ENCODE data around the gene PMF1. TPM values are rescaled to one million over a fixed set of nuclear protein-coding genes. Genes with fewer than 3 reads are reported as not detected.

The PMF1 gene
- total and polyA plus RNA-seq, 2 of the 13 experiments (the other 11 are each of a cell fraction or from before 2014, with no cell fraction given) = 72.5 to 89.0 TPM

DNA sequence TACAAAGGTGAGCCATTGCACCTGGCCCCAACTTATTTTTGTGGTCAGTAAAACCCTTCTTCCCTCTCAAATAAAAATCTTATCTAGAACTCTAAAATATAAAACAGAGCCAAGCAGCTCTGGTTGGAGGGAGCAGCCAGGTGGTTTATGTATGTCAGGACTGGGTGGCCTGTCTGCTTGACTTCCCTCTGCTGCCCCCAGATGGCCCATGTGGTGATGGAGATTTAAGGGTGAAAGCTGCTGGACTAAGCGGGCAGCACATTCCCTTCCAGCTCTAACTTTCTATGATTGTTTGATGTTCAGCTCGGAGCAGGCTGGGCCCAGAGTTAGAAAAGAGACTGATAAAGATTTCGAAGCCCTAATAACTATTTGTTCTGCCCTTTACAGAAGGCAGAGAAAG, 47.0 kb downstream of the PMF1 start (continued):
- TF ChIP-seq, protein P1, sequence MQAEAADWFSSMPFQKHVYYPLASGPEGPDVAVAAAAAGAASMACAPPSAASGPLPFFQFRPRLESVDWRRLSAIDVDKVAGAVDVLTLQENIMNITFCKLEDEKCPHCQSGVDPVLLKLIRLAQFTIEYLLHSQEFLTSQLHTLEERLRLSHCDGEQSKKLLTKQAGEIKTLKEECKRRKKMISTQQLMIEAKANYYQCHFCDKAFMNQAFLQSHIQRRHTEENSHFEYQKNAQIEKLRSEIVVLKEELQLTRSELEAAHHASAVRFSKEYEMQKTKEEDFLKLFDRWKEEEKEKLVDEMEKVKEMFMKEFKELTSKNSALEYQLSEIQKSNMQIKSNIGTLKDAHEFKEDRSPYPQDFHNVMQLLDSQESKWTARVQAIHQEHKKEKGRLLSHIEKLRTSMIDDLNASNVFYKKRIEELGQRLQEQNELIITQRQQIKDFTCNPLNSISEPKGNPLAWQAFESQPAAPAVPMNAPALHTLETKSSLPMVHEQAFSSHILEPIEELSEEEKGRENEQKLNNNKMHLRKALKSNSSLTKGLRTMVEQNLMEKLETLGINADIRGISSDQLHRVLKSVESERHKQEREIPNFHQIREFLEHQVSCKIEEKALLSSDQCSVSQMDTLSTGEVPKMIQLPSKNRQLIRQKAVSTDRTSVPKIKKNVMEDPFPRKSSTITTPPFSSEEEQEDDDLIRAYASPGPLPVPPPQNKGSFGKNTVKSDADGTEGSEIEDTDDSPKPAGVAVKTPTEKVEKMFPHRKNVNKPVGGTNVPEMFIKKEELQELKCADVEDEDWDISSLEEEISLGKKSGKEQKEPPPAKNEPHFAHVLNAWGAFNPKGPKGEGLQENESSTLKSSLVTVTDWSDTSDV (CRISPR knock-in tag; IDR thresholded peaks at IDR 0.05) = no peak
- no peak for TF ChIP-seq MEIS2 (CRISPR knock-in tag; IDR thresholded peaks at IDR 0.05)

DNA sequence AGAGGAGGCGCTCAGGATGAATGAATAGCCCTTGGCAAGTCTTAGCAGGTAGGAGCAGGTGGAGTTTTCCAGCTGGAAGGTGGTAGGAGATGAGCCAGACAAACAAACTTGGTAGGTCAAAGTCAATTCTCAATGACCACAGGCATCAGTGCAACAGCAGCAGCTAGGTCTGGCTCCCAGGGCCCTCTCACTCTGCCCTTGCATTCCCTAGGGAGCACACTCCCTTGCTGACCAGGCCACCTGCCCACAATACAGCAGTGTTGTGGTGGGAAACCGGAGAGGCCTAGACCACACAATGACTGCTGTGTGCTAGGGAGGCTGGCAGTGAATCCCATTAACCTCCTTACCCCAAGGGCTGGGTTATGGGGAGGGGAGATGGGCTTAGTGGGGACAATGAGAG, 48.1 kb downstream of the PMF1 start:
- FAIRE-seq = no peak
- DNase-seq (ENCODE audit: low spot score) = no peak
- in situ Hi-C loops (cut with HindIII; ENCODE audit: extremely low pct_ligation_motif_present, low pct_unique_long_range_greater_than_20kb) = no loop called here
- CTCF ChIA-PET (ENCODE audit: low intra/inter-chr PET ratio, low total read pairs) = no interaction called here
- H3K9me3 ChIP-seq (ENCODE audit: low read length) = no peaks in the 10 kb centered on the region
- no peaks in the 10 kb centered on the region; a peak in 1 of 5 replicates for H3K27me3 ChIP-seq (ENCODE audit: control insufficient read depth in 1 of 2, insufficient read depth in 2 of 2, low read length in 2 of 2)
- no peaks in the 10 kb centered on the region for H3K79me2 ChIP-seq (ENCODE audit: insufficient read depth, low read length)
- 96% methylated on average over 2 of the region's 2 CpGs for WGBS (ENCODE audit: low lambda C conversion rate)
- H3K4me1 ChIP-seq (ENCODE audit: insufficient read depth, low read length) = no peaks in the 10 kb centered on the region; the same call in 1 of the 2 replicates
- H3K4me2 ChIP-seq (ENCODE audit: low read depth, low read length) = no peak overlapping the region
- H4K20me1 ChIP-seq (ENCODE audit: insufficient read depth, low read length) = no peaks in the 10 kb centered on the region
- no peak overlapping the region for H3K27ac ChIP-seq (ENCODE audit: extremely low read length, insufficient read depth, low read length)
- peaks cover 37 to 86% of the 10 kb centered on the region in 2 experiments for H3K36me3 ChIP-seq (replicated peaks in 1 of 2; ENCODE audit: control insufficient read depth in 1 of 2, insufficient read depth in 2 of 2, low read length in 2 of 2)
- no TSS peak for BruUV-seq (replicated peaks)
- no peak overlapping the region for H3K4me3 ChIP-seq (replicated peaks in 1 of 3; ENCODE audit: insufficient read depth in 1 of 3, low read depth in 2 of 3, low read length in 3 of 3)
- ATAC-seq = no peak
- intact Hi-C loops (cut with micrococcal nuclease; ENCODE audit: unreplicated experiment) = no loop called here
- no peak overlapping the region for H2AFZ ChIP-seq (ENCODE audit: low read length)
- POLR2A ChIA-PET = no interaction called here
- no peak overlapping the region for H3K9ac ChIP-seq (ENCODE audit: insufficient read depth, low read depth, low read length)
- TF ChIP-seq, protein P2, sequence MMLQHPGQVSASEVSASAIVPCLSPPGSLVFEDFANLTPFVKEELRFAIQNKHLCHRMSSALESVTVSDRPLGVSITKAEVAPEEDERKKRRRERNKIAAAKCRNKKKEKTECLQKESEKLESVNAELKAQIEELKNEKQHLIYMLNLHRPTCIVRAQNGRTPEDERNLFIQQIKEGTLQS (CRISPR knock-in tag; IDR thresholded peaks at IDR 0.05) = no peak
- no peak for TF ChIP-seq PHB2 (IDR thresholded peaks at IDR 0.05; ENCODE audit: partially characterized antibody)
- TF ChIP-seq PAX8 (CRISPR knock-in tag; IDR thresholded peaks at IDR 0.05; ENCODE audit: borderline replicate concordance) = no peak
- no peak for TF ChIP-seq ZNF354B (CRISPR knock-in tag; IDR thresholded peaks at IDR 0.05)
- no peak for TF ChIP-seq TOPORS (CRISPR knock-in tag; IDR thresholded peaks at IDR 0.05)
- TF ChIP-seq RFXAP (CRISPR knock-in tag; IDR thresholded peaks at IDR 0.05; ENCODE audit: borderline replicate concordance) = no peak
- TF ChIP-seq ARNTL (CRISPR knock-in tag; IDR thresholded peaks at IDR 0.05) = no peak
- TF ChIP-seq ZNF33B (CRISPR knock-in tag; IDR thresholded peaks at IDR 0.05) = no peak
- TF ChIP-seq MIER3 (CRISPR knock-in tag; IDR thresholded peaks at IDR 0.05; ENCODE audit: borderline replicate concordance) = no peak
- TF ChIP-seq MEIS2 (CRISPR knock-in tag; IDR thresholded peaks at IDR 0.05) = no peak
- TF ChIP-seq ZNF180 (CRISPR knock-in tag; IDR thresholded peaks at IDR 0.05; ENCODE audit: borderline replicate concordance, low read depth) = no peak
- no peak for TF ChIP-seq SIX1 (CRISPR knock-in tag; IDR thresholded peaks at IDR 0.05; ENCODE audit: borderline replicate concordance)
- TF ChIP-seq, protein P3, sequence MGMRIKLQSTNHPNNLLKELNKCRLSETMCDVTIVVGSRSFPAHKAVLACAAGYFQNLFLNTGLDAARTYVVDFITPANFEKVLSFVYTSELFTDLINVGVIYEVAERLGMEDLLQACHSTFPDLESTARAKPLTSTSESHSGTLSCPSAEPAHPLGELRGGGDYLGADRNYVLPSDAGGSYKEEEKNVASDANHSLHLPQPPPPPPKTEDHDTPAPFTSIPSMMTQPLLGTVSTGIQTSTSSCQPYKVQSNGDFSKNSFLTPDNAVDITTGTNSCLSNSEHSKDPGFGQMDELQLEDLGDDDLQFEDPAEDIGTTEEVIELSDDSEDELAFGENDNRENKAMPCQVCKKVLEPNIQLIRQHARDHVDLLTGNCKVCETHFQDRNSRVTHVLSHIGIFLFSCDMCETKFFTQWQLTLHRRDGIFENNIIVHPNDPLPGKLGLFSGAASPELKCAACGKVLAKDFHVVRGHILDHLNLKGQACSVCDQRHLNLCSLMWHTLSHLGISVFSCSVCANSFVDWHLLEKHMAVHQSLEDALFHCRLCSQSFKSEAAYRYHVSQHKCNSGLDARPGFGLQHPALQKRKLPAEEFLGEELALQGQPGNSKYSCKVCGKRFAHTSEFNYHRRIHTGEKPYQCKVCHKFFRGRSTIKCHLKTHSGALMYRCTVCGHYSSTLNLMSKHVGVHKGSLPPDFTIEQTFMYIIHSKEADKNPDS (CRISPR knock-in tag; IDR thresholded peaks at IDR 0.05) = no peak
- no peak for TF ChIP-seq AGO1 (IDR thresholded peaks at IDR 0.05; ENCODE audit: low read depth, low read length, poor library complexity, severe bottlenecking)
- TF ChIP-seq TBP (CRISPR knock-in tag; IDR thresholded peaks at IDR 0.05) = no peak
- TF ChIP-seq, protein P4, sequence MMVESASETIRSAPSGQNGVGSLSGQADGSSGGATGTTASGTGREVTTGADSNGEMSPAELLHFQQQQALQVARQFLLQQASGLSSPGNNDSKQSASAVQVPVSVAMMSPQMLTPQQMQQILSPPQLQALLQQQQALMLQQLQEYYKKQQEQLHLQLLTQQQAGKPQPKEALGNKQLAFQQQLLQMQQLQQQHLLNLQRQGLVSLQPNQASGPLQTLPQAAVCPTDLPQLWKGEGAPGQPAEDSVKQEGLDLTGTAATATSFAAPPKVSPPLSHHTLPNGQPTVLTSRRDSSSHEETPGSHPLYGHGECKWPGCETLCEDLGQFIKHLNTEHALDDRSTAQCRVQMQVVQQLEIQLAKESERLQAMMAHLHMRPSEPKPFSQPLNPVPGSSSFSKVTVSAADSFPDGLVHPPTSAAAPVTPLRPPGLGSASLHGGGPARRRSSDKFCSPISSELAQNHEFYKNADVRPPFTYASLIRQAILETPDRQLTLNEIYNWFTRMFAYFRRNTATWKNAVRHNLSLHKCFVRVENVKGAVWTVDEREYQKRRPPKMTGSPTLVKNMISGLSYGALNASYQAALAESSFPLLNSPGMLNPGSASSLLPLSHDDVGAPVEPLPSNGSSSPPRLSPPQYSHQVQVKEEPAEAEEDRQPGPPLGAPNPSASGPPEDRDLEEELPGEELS (CRISPR knock-in tag; IDR thresholded peaks at IDR 0.05) = no peak

Data from HepG2 (cell line).